ENCODE measurements around the gene SYT10. TPM values are rescaled to one million over a fixed set of nuclear protein-coding genes. Genes with fewer than 3 reads are reported as not detected.
A peak's percentile ranks its signal among the peaks of the same experiment; 100 is the strongest.

SYT10 gene
- total RNA-seq (2022) (not detected in 2 replicates), Bru-seq, nascent RNA (percentile 18 among the genes with signal in this experiment), BruChase-seq, experiment 1, labeled RNA remaining after a 2-hour chase (percentile 18 among the genes with signal in this experiment), BruChase-seq, experiment 2, labeled RNA remaining after a 6-hour chase (percentile 12 among the genes with signal in this experiment)
- long read RNA-seq, partial matches to known transcripts = 1 of 1 reads
- long read RNA-seq, other reads (novel, unspliced or antisense) = 0 of 1 reads

- no peaks in the 10 kb centered on the region for H3K4me1 ChIP-seq
- no peaks in the 10 kb centered on the region for H3K36me3 Mint-ChIP-seq (ENCODE audit: insufficient read depth, unreplicated experiment)
Observed at GRCh38 chr12:33439587-33440011, at the start of gene SYT10. SYT10 (minus strand) TSS chr12:33439819; CDS start chr12:33439522, 297 bp downstream.

DNA sequence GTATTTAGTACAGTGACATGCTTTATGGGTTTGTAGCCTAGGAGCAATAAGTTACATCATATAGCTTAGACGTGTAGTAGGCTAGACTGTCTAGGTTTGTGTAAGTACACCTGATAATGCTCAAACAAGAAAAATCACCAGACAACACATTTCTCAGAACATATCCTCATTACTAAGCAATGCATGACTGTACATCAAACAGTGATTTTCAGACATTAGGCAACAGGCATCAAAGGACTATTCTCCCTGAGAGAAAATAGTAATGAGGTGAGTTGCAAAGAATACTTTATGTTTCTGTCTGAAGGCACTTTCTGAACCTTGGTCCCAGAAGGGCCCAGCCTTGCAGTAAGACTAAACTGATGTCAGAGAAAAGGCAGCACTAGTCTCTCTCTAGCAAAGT, 48.4 kb upstream of the SYT10 start:
- BruUV-seq (replicated peaks) = no TSS peak
- Mint-ChIP-seq H3K9me3 (ENCODE audit: unreplicated experiment) (no peaks in the 10 kb centered on the region), H3K27me3 (ENCODE audit: insufficient read depth, unreplicated experiment) (peaks cover 6% of the 10 kb centered on the region), H3K27ac (ENCODE audit: unreplicated experiment) (no peak overlapping the region), H3K4me3 (ENCODE audit: unreplicated experiment) (no peak overlapping the region), H3K4me1 (ENCODE audit: low read depth, unreplicated experiment) (no peaks in the 10 kb centered on the region), H3K36me3 (ENCODE audit: insufficient read depth, unreplicated experiment) (no peaks in the 10 kb centered on the region)
- 0 out of 2 replicates have a peak, but pooled peaks cover 2% of the 10 kb centered on the region for H3K9me3 ChIP-seq
- TF ChIP-seq CTCF (IDR thresholded peaks at IDR 0.05; ENCODE audit: insufficient read depth in 1 of 2, low read depth in 1 of 2, low read length in 1 of 2, severe bottlenecking in 1 of 2, unreplicated experiment in 1 of 2) = no peak
- no peaks in the 10 kb centered on the region for H3K4me1 ChIP-seq
- POLR2A ChIA-PET = no interaction called here
- no peak overlapping the region for H3K4me3 ChIP-seq (ENCODE audit: low read depth, low read length)
- DNase-seq = no peak
- no peaks in the 10 kb centered on the region for H3K27me3 ChIP-seq (replicated peaks; ENCODE audit: control insufficient read depth, insufficient read depth, low read length)
- H3K36me3 ChIP-seq (ENCODE audit: control insufficient read depth, insufficient read depth, low read length) = no peaks in the 10 kb centered on the region
- CTCF ChIA-PET = no interaction called here
- intact Hi-C loops (cut with micrococcal nuclease; ENCODE audit: unreplicated experiment) = no loop called here

More at GRCh38 chr12:33439587-33440011, at the start of gene SYT10:
- BruUV-seq (replicated peaks) = no TSS peak
- no peaks in the 10 kb centered on the region for H3K36me3 ChIP-seq (ENCODE audit: control insufficient read depth, insufficient read depth, low read length)
- Mint-ChIP-seq H3K27me3 (ENCODE audit: insufficient read depth, unreplicated experiment) (peaks cover 38% of the 10 kb centered on the region), H3K9me3 (ENCODE audit: unreplicated experiment) (no peaks in the 10 kb centered on the region), H3K4me3 (ENCODE audit: unreplicated experiment) (peak within 1 kb of the TSS; percentile 74), H3K4me1 (ENCODE audit: low read depth, unreplicated experiment) (no peaks in the 10 kb centered on the region), H3K27ac (ENCODE audit: unreplicated experiment) (no peak within 1 kb of the TSS)
- H3K9me3 ChIP-seq = no peaks in the 10 kb centered on the region
- ChIA-PET POLR2A (no interaction called here), CTCF (no interaction called here)
- peaks cover 3% of the 10 kb centered on the region; the same call in 1 of the 2 replicates for H3K27me3 ChIP-seq (replicated peaks; ENCODE audit: control insufficient read depth, insufficient read depth, low read length)
- H3K4me3 ChIP-seq (ENCODE audit: low read depth, low read length) = peak within 1 kb of the TSS; percentile 47
- DNase-seq = no peak
- TF ChIP-seq CTCF (IDR thresholded peaks at IDR 0.05; ENCODE audit: insufficient read depth in 1 of 2, low read depth in 1 of 2, low read length in 1 of 2, severe bottlenecking in 1 of 2, unreplicated experiment in 1 of 2) = no peak
- intact Hi-C loops (cut with micrococcal nuclease; ENCODE audit: unreplicated experiment) = no loop called here

- Histone ChIP-seq H3K4me1 (no peaks in the 10 kb centered on the region), H3K36me3 (ENCODE audit: control insufficient read depth, insufficient read depth, low read length) (no peaks in the 10 kb centered on the region), H3K9me3 (no peaks in the 10 kb centered on the region; the same call in 1 of the 2 replicates), H3K27me3 (replicated peaks; ENCODE audit: control insufficient read depth, insufficient read depth, low read length) (no peaks in the 10 kb centered on the region), H3K4me3 (ENCODE audit: low read depth, low read length) (no peak overlapping the region)
- DNase-seq = no peak
- TF ChIP-seq CTCF (IDR thresholded peaks at IDR 0.05; ENCODE audit: insufficient read depth in 1 of 2, low read depth in 1 of 2, low read length in 1 of 2, severe bottlenecking in 1 of 2, unreplicated experiment in 1 of 2) = no peak
- H3K4me3 Mint-ChIP-seq (ENCODE audit: unreplicated experiment) = no peak overlapping the region
- H3K4me1 Mint-ChIP-seq (ENCODE audit: low read depth, unreplicated experiment) = no peaks in the 10 kb centered on the region
- H3K27ac Mint-ChIP-seq (ENCODE audit: unreplicated experiment) = no peak overlapping the region
- H3K9me3 Mint-ChIP-seq (ENCODE audit: unreplicated experiment) = no peaks in the 10 kb centered on the region
- no TSS peak for BruUV-seq (replicated peaks)
- H3K36me3 Mint-ChIP-seq (ENCODE audit: insufficient read depth, unreplicated experiment) = no peaks in the 10 kb centered on the region
- POLR2A ChIA-PET = no interaction called here
- peaks cover 13% of the 10 kb centered on the region for H3K27me3 Mint-ChIP-seq (ENCODE audit: insufficient read depth, unreplicated experiment)
- intact Hi-C loops (cut with micrococcal nuclease; ENCODE audit: unreplicated experiment) = no loop called here
- CTCF ChIA-PET = interaction anchor here (0.6 kb wide), 1 partner anchor 539 kb away, joined by 3 read pairs; no protein-coding TSS in a partner anchor
Observed at GRCh38 chr12:33486058-33486457, 46.4 kb upstream of the SYT10 start.

Data from Caco-2 (cell line).